Gastroesophageal sphincter (tissue), 3 donors: Measurements from ENCODE around the gene TEDC1.

ENCODE experiments used
- CTCF ChIP-seq, 4 experiments: fragments of 200-600 bp in 2 of 4; fragments of 450-650 bp in 2 of 4; sonication (generic) in 1 of 4; IDR thresholded peaks; one replicate each; pipeline ENCODE4 v1.5.1; 2017 to 2019; ENCODE audit warnings: antibody characterized with exemption in 4 of 4, mild to moderate bottlenecking in 2 of 4, moderate library complexity in 2 of 4
- POLR2A ChIP-seq, 2 donors: fragments of 450-650 bp; IDR thresholded peaks; one replicate each; pipeline ENCODE4 v1.6.1; 2017; ENCODE audit warnings: antibody characterized with exemption in 2 of 2, mild to moderate bottlenecking in 2 of 2, moderate library complexity in 1 of 2

GRCh38 chr14:105447651-105448640 is 43.1 kb upstream of the TEDC1 start:
- TF ChIP-seq CTCF (IDR thresholded peaks at IDR 0.05) (no peak), POLR2A (IDR thresholded peaks at IDR 0.05) (no peak)
